Measurements from ENCODE around the gene UST.

Gene UST

GRCh38 chr6:148746363-148747144, at the start of gene UST:
Gene UST (plus strand): TSS chr6:148747030. CDS start chr6:148747431, 401 bp downstream.
- peak; percentile 86 for DNase-seq

GRCh38 chr6:148697895-148698440, 48.9 kb upstream of the UST start:
- DNase-seq, result no peak

GRCh38 chr6:148698671-148699180, 48.1 kb upstream of the UST start:
- no peak for DNase-seq

- DNase-seq, result no peak
Measured at GRCh38 chr6:148700047-148700715, 46.6 kb upstream of the UST start.

GRCh38 chr6:148700741-148701311, 46.0 kb upstream of the UST start:
- DNase-seq, result no peak

- no peak for DNase-seq
Measured at GRCh38 chr6:148701375-148701774, 45.5 kb upstream of the UST start.

- DNase-seq, result no peak
Measured at GRCh38 chr6:148703900-148704299, 42.9 kb upstream of the UST start.

- no peak for DNase-seq
Measured at GRCh38 chr6:148704400-148705246, 42.2 kb upstream of the UST start.

GRCh38 chr6:148708707-148709106, 38.1 kb upstream of the UST start:
- DNase-seq, result no peak

GRCh38 chr6:148709577-148709976, 37.3 kb upstream of the UST start:
- no peak for DNase-seq

GRCh38 chr6:148711833-148712654, 34.8 kb upstream of the UST start:
- DNase-seq, result no peak

- DNase-seq, result no peak
Measured at GRCh38 chr6:148713033-148713738, 33.6 kb upstream of the UST start.

- DNase-seq, result no peak
Measured at GRCh38 chr6:148713921-148714320, 32.9 kb upstream of the UST start.

GRCh38 chr6:148716811-148717210, 30.0 kb upstream of the UST start:
- no peak for DNase-seq

- DNase-seq, result no peak
Measured at GRCh38 chr6:148720406-148720805, 26.4 kb upstream of the UST start.

- no peak for DNase-seq
Measured at GRCh38 chr6:148720897-148721296, 25.9 kb upstream of the UST start.

- no peak for DNase-seq
Measured at GRCh38 chr6:148723484-148723883, 23.3 kb upstream of the UST start.

GRCh38 chr6:148724428-148724827, 22.4 kb upstream of the UST start:
- DNase-seq, result no peak

GRCh38 chr6:148727104-148727503, 19.7 kb upstream of the UST start:
- no peak for DNase-seq

GRCh38 chr6:148735989-148736388, 10.8 kb upstream of the UST start:
- no peak for DNase-seq

- DNase-seq, result no peak
Measured at GRCh38 chr6:148736774-148737412, 9.9 kb upstream of the UST start.

Measured in NCI-H2171 (cell line).